ENCODE results near the gene TACR2. TPM values are rescaled to one million over a fixed set of nuclear protein-coding genes. Genes with fewer than 3 reads are reported as not detected.
"Not testable (repeated sequence)": the region's sequence is repeated elsewhere in the genome, so short reads cannot be mapped to it uniquely, and the experiment has no call there.

Gene TACR2
- total RNA-seq, 1 experiment from 2014 or later, result 0.21 TPM

DNA sequence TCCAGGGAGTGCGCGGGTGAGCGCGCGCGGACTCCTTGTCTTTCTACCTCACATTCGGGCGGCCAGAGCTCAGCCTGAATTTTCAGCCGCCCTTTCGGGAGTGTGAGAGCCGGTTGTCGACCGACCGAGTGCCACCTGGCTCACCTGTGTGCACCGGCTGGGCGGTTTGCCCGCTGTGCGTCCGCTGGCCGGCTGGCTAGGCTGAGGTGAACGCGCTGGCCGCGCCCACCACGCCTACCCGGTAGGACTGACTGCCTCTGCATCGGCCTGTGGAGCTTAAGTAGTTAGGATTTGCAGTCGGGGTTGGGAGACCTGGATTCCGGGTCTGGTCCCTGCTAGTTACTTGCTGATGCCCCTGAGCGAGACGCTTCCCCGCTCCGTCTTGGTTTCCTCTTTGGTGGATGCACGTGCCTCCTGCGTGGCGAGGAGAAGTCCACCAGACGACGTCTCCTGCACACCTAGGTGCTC, 35.1 kb upstream of the TACR2 start:
- intact Hi-C loops (cut with micrococcal nuclease; ENCODE audit: unreplicated experiment) (no loop called here), in situ Hi-C loops (cut with HindIII; ENCODE audit: low pct_unique_long_range_greater_than_20kb, low sequenced_read_pairs) (no loop called here)
- BruUV-seq (replicated peaks), result no TSS peak
- H3K4me3 ChIP-seq (ENCODE audit: low read depth in 2 of 2, low read length in 2 of 2), result peak overlapping the region; percentile 69 to 84
- H3K27ac ChIP-seq (ENCODE audit: low read length), result peak overlapping the region; percentile 90
- TF ChIP-seq, protein P1, sequence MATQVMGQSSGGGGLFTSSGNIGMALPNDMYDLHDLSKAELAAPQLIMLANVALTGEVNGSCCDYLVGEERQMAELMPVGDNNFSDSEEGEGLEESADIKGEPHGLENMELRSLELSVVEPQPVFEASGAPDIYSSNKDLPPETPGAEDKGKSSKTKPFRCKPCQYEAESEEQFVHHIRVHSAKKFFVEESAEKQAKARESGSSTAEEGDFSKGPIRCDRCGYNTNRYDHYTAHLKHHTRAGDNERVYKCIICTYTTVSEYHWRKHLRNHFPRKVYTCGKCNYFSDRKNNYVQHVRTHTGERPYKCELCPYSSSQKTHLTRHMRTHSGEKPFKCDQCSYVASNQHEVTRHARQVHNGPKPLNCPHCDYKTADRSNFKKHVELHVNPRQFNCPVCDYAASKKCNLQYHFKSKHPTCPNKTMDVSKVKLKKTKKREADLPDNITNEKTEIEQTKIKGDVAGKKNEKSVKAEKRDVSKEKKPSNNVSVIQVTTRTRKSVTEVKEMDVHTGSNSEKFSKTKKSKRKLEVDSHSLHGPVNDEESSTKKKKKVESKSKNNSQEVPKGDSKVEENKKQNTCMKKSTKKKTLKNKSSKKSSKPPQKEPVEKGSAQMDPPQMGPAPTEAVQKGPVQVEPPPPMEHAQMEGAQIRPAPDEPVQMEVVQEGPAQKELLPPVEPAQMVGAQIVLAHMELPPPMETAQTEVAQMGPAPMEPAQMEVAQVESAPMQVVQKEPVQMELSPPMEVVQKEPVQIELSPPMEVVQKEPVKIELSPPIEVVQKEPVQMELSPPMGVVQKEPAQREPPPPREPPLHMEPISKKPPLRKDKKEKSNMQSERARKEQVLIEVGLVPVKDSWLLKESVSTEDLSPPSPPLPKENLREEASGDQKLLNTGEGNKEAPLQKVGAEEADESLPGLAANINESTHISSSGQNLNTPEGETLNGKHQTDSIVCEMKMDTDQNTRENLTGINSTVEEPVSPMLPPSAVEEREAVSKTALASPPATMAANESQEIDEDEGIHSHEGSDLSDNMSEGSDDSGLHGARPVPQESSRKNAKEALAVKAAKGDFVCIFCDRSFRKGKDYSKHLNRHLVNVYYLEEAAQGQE (IDR thresholded peaks at IDR 0.05; ENCODE audit: insufficient read depth in 1 of 2, low read depth in 2 of 2, low read length in 1 of 2), result no peak
- TF ChIP-seq TCF7L2 (IDR thresholded peaks at IDR 0.05; ENCODE audit: low read depth, low read length), result no peak
- peak; percentile 20 for TF ChIP-seq SIN3A (IDR thresholded peaks at IDR 0.05; ENCODE audit: borderline replicate concordance, insufficient read depth, low read depth, low read length)
- no peak for TF ChIP-seq POLR2AphosphoS5 (IDR thresholded peaks at IDR 0.05; ENCODE audit: low read depth, low read length)
- ChIA-PET CTCF (no interaction called here), POLR2A (no interaction called here)
- H3K4me1 ChIP-seq (ENCODE audit: control insufficient read depth, insufficient read depth, low read length), result peaks cover 78% of the 10 kb centered on the region
- DNase-seq (ENCODE audit: low read depth, low spot score) (no peak), ATAC-seq (peak; percentile 9; the same call in 1 of the 2 replicates)
- H3K9me3 ChIP-seq (ENCODE audit: control insufficient read depth, insufficient read depth, low read depth, low read length), result no peaks in the 10 kb centered on the region
- no peaks in the 10 kb centered on the region for H3K27me3 ChIP-seq (ENCODE audit: control insufficient read depth, insufficient read depth, low read length)
- H3K36me3 ChIP-seq (ENCODE audit: control insufficient read depth, insufficient read depth, low read length), result peaks cover 4% of the 10 kb centered on the region; the same call in 1 of the 2 replicates

DNA sequence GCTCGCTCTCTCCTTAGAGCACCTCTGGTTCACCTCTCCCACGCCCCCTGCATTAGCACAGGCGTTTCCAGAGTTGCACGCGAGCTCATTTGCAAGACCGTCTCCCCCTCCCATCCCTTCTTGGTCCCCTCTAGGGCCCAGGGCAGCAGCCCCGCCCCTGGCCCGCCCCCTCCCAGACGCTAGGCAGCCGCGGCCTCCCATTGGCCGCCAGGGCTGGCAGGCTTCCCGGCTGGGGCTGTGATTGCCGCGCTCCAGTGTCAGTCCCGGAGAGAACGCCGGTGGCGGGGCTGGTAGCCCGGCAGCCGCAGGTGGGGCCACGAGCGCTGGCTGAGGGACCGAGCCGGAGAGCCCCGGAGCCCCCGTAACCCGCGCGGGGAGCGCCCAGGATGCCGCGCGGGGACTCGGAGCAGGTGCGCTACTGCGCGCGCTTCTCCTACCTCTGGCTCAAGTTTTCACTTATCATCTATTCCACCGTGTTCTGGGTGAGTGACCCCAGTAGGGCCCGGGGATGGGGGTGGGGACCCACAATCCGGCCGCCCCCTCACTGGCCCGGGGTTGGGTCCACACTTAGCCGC, 34.6 kb upstream of the TACR2 start, which contains the start of gene TSPAN15:
TSS of gene TSPAN15 (plus strand) at position 257 of the 575 bp plus-strand sequence. CDS start at position 387, 130 bp downstream.
- peak within 1 kb of the TSS; percentile 69 to 84 for H3K4me3 ChIP-seq (ENCODE audit: low read depth in 2 of 2, low read length in 2 of 2)
- peak; percentile 49; the same call in 1 of the 2 replicates for TF ChIP-seq SIN3A (IDR thresholded peaks at IDR 0.05; ENCODE audit: borderline replicate concordance, insufficient read depth, low read depth, low read length)
- TF ChIP-seq, protein P1 (IDR thresholded peaks at IDR 0.05; ENCODE audit: insufficient read depth in 1 of 2, low read depth in 2 of 2, low read length in 1 of 2), result no peak
- H3K4me1 ChIP-seq (ENCODE audit: control insufficient read depth, insufficient read depth, low read length), result peaks cover 78% of the 10 kb centered on the region
- POLR2A ChIA-PET, result no interaction called here
- peak; percentile 80 for ATAC-seq
- H3K27me3 ChIP-seq (ENCODE audit: control insufficient read depth, insufficient read depth, low read length), result no peaks in the 10 kb centered on the region
- intact Hi-C loops (cut with micrococcal nuclease; ENCODE audit: unreplicated experiment), result no loop called here
- H3K36me3 ChIP-seq (ENCODE audit: control insufficient read depth, insufficient read depth, low read length), result no peaks in the 10 kb centered on the region
- no peak for DNase-seq (ENCODE audit: low read depth, low spot score)
- in situ Hi-C loops (cut with HindIII; ENCODE audit: low pct_unique_long_range_greater_than_20kb, low sequenced_read_pairs), result no loop called here
- BruUV-seq (replicated peaks), result no TSS peak
- CTCF ChIA-PET, result interaction anchor here (0.9 to 1.0 kb wide), 2 partner anchors 11 to 36 kb away, joined by 3 to 4 read pairs; no protein-coding TSS in a partner anchor
- H3K9me3 ChIP-seq (ENCODE audit: control insufficient read depth, insufficient read depth, low read depth, low read length), result no peaks in the 10 kb centered on the region
- H3K27ac ChIP-seq (ENCODE audit: low read length), result peak within 1 kb of the TSS; percentile 90

DNA sequence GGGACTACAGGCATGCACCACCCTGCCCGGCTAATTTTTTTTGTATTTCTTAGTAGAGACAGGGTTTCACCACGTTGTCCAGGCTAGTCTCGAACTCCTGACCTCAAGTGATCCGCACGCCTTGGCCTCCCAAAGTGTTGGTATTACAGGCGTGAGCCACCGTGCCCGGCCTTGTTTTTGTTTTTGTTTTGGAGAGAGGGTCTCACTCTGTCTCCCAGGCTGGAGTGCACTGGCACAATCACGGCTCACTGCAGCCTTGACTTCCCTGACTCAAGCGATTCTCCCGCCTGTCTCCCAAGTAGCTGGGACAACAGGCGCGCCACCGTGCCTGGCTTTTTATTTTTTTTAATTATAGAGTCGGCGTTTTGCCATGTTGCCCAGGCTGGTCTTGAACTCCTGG, 33.7 kb upstream of the TACR2 start:
- DNase-seq (ENCODE audit: low read depth, low spot score); intact Hi-C loops (cut with micrococcal nuclease; ENCODE audit: unreplicated experiment); H3K36me3 ChIP-seq (ENCODE audit: control insufficient read depth, insufficient read depth, low read length); H3K9me3 ChIP-seq (ENCODE audit: control insufficient read depth, insufficient read depth, low read depth, low read length); in situ Hi-C loops (cut with HindIII; ENCODE audit: low pct_unique_long_range_greater_than_20kb, low sequenced_read_pairs); ATAC-seq; BruUV-seq (replicated peaks); H3K27me3 ChIP-seq (ENCODE audit: control insufficient read depth, insufficient read depth, low read length): not testable (repeated sequence)
- H3K4me3 ChIP-seq (ENCODE audit: low read depth in 2 of 2, low read length in 2 of 2), result peak overlapping the region; percentile 69 to 84
- ChIA-PET CTCF (interaction anchor here (0.6 to 1.0 kb wide), 4 partner anchors 10 to 57 kb away, joined by 3 to 8 read pairs (median 4); no protein-coding TSS in a partner anchor), POLR2A (interaction anchor here (0.5 kb wide), 1 partner anchor 17 kb away, joined by 7 read pairs; no protein-coding TSS in a partner anchor)
- H3K4me1 ChIP-seq (ENCODE audit: control insufficient read depth, insufficient read depth, low read length), result peaks cover 79% of the 10 kb centered on the region
- H3K27ac ChIP-seq (ENCODE audit: low read length), result peak overlapping the region; percentile 84

All from Panc1 (cell line).